IMR-90 (cell line): ENCODE measurements around the gene FAM47E. TPM values are rescaled to one million over a fixed set of nuclear protein-coding genes. Genes with fewer than 3 reads are reported as not detected.

ENCODE experiments used
- ATAC-seq: fragments of 200-7000 bp; cut with Tn5 transposase; 2 replicates; pipeline ENCODE4 v1.9.1; 2020; ENCODE audit warnings: low read depth, mild to moderate bottlenecking, moderate library complexity
- BruUV-seq: library from RNA; stranded (reverse); fragments of 400-500 nt; replicated peaks from 2 replicates; lab custom pipeline; 2021; lab: Mats Ljungman, UMichigan
- CTCF ChIA-PET: fragments of 300-600 bp; formaldehyde crosslinking; extraction: SDS; loops from one replicate; lab custom pipeline; 2021; ENCODE audit warnings: antibody characterized with exemption; lab: Yijun Ruan, JAX
- POLR2A ChIA-PET: fragments of 300-600 bp; sonication (Branson Sonifier 250); formaldehyde crosslinking; loops from one replicate; lab custom pipeline; 2022; ENCODE audit warnings: antibody characterized with exemption; ENCODE audit not compliant: unreplicated experiment; lab: Charles Lee
- DNase-seq: peaks from one replicate; pipeline ENCODE4 v3.0.0; 2013
- H2AFZ ChIP-seq: replicated peaks from 2 replicates; pipeline ENCODE3; 2013; ENCODE audit warnings: low read length, mild to moderate bottlenecking; ENCODE audit not compliant: poor library complexity
- H2AK5ac ChIP-seq: 2 replicates; pipeline ENCODE4 v1.6.1; 2013; ENCODE audit warnings: low read depth, low read length, inconsistent platforms
- H2AK9ac ChIP-seq: replicated peaks from 2 replicates; pipeline ENCODE3; 2013; ENCODE audit warnings: mild to moderate bottlenecking, low read depth, low read length, moderate library complexity; ENCODE audit not compliant: poor library complexity
- H2BK120ac ChIP-seq: 2 replicates; pipeline ENCODE4 v1.6.1; 2013; ENCODE audit warnings: low read depth, low read length, inconsistent platforms
- H2BK15ac ChIP-seq: 3 replicates; pipeline ENCODE4 v1.6.1; 2013; ENCODE audit warnings: low read depth, low read length, inconsistent platforms
- H2BK20ac ChIP-seq: 2 replicates; pipeline ENCODE4 v1.6.1; 2013; ENCODE audit warnings: low read depth, mild to moderate bottlenecking, inconsistent platforms, low read length, moderate library complexity
- H2BK5ac ChIP-seq: 2 replicates; pipeline ENCODE4 v1.6.1; 2013; ENCODE audit warnings: mild to moderate bottlenecking, low read depth, low read length, inconsistent platforms; ENCODE audit not compliant: poor library complexity, severe bottlenecking
- H3K14ac ChIP-seq: replicated peaks from 2 replicates; pipeline ENCODE4 v1.6.1; 2013; ENCODE audit warnings: low read depth, low read length, inconsistent platforms
- H3K18ac ChIP-seq: 2 replicates; pipeline ENCODE4 v1.6.1; 2013; ENCODE audit warnings: low read depth, low read length, control low read depth
- H3K23ac ChIP-seq: 2 replicates; pipeline ENCODE4 v1.6.1; 2013; ENCODE audit warnings: low read depth, low read length, inconsistent platforms
- H3K27ac ChIP-seq: 2 replicates; pipeline ENCODE4 v1.5.1; 2013; ENCODE audit warnings: mild to moderate bottlenecking, control low read depth, low read length; ENCODE audit not compliant: insufficient read depth
- H3K27me3 ChIP-seq: 2 replicates; pipeline ENCODE4 v1.6.1; 2013; ENCODE audit warnings: low read length; ENCODE audit not compliant: control insufficient read depth, insufficient read depth
- H3K36me3 ChIP-seq: 2 replicates; pipeline ENCODE4 v1.6.1; 2013; ENCODE audit warnings: low read length, mixed read lengths; ENCODE audit not compliant: control insufficient read depth, insufficient read depth
- H3K4ac ChIP-seq: 2 replicates; pipeline ENCODE4 v1.6.1; 2013; ENCODE audit warnings: low read depth, low read length, inconsistent platforms
- H3K4me1 ChIP-seq: 2 replicates; pipeline ENCODE4 v1.6.1; 2013; ENCODE audit warnings: low read length, mixed read lengths; ENCODE audit not compliant: control insufficient read depth, insufficient read depth
- H3K4me2 ChIP-seq: 2 replicates; pipeline ENCODE4 v1.6.1; 2013; ENCODE audit warnings: low read depth, mild to moderate bottlenecking, control low read depth, low read length, moderate library complexity
- H3K4me3 ChIP-seq: 2 replicates; pipeline ENCODE4 v1.5.1; 2013; ENCODE audit warnings: low read depth, mild to moderate bottlenecking, control low read depth, low read length, moderate library complexity; ENCODE audit not compliant: insufficient read depth
- H3K56ac ChIP-seq: 2 replicates; pipeline ENCODE4 v1.6.1; 2013; ENCODE audit warnings: low read length, inconsistent platforms; ENCODE audit not compliant: insufficient read depth; ENCODE audit errors: extremely low read depth
- H3K79me1 ChIP-seq, 2 experiments: 2 replicates each; pipeline ENCODE4 v1.6.1; 2013; ENCODE audit warnings: low read length in 2 of 2, inconsistent platforms in 1 of 2, low read depth in 1 of 2
- H3K9ac ChIP-seq: 2 replicates; pipeline ENCODE4 v1.6.1; 2013; ENCODE audit warnings: low read depth, low read length, control low read depth
- H3K9me1 ChIP-seq: 2 replicates; pipeline ENCODE4 v1.6.1; 2013; ENCODE audit warnings: low read length, inconsistent platforms; ENCODE audit not compliant: insufficient read depth
- H3K9me3 ChIP-seq: 2 replicates; pipeline ENCODE4 v1.6.1; 2013; ENCODE audit warnings: low read length; ENCODE audit not compliant: control insufficient read depth, insufficient read depth
- H4K20me1 ChIP-seq: 2 replicates; pipeline ENCODE4 v1.6.1; 2013; ENCODE audit warnings: low read length, inconsistent platforms; ENCODE audit not compliant: insufficient read depth
- H4K5ac ChIP-seq: 2 replicates; pipeline ENCODE4 v1.6.1; 2013; ENCODE audit warnings: mild to moderate bottlenecking, low read depth, low read length, control low read depth
- H4K8ac ChIP-seq, 2 experiments: 2 replicates each; pipeline ENCODE4 v1.6.1; 2013; ENCODE audit warnings: low read depth in 2 of 2, low read length in 2 of 2, control low read depth in 1 of 2, inconsistent platforms in 1 of 2
- H4K91ac ChIP-seq: 2 replicates; pipeline ENCODE4 v1.6.1; 2013; ENCODE audit warnings: low read depth, low read length, inconsistent platforms; ENCODE audit not compliant: insufficient read depth
- BHLHE40 ChIP-seq: fragments of 150-350 bp; IDR thresholded peaks from 2 replicates; pipeline ENCODE4 v1.6.1; 2016; ENCODE audit warnings: mild to moderate bottlenecking, low read depth, low read length
- NFE2L2 ChIP-seq: fragments of 150-350 bp; IDR thresholded peaks from 2 replicates; pipeline ENCODE4 v1.6.1; 2016; ENCODE audit warnings: low read depth, mild to moderate bottlenecking, low read length
- RFX5 ChIP-seq: IDR thresholded peaks from 2 replicates; pipeline ENCODE4 v1.8.0; 2012; ENCODE audit warnings: low read depth, mild to moderate bottlenecking, low read length, moderate library complexity
- SMC3 ChIP-seq: fragments of 150-350 bp; IDR thresholded peaks from 2 replicates; pipeline ENCODE4 v1.6.1; 2016; ENCODE audit warnings: low read depth, mild to moderate bottlenecking, antibody characterized with exemption, low read length, moderate library complexity
- WGBS, 2 experiments: methylation state at CpG; one replicate each; pipeline versions ENCODE4 v1.1.5 to v1.1.7; 2013; ENCODE audit warnings: missing lambda C conversion rate in 2 of 2; ENCODE audit not compliant: insufficient read length in 1 of 2; ENCODE audit errors: extremely low coverage in 2 of 2; 5-methylcytosine and 5-hydroxymethylcytosine counted together
- dilution Hi-C: fragments of 300-500 bp; cut with HindIII; formaldehyde crosslinking; loops from one replicate; pipeline ENCODE4 v1.14.3; 2018; ENCODE audit warnings: low sequenced_read_pairs; ENCODE audit not compliant: unreplicated experiment
- in situ Hi-C: fragments of 300-500 bp; cut with MboI; formaldehyde crosslinking; loops from 3 replicates; pipeline ENCODE4 v1.14.3; 2019; ENCODE audit warnings: low sequenced_read_pairs, inconsistent platforms, mixed read lengths
- intact Hi-C: fragments of 100-400 bp; cut with micrococcal nuclease; formaldehyde crosslinking; loops from 2 replicates; pipeline ENCODE4 v1.10.0; 2022
- polyA plus RNA-seq, 3 experiments: library from polyadenylated mRNA; depleted of rRNA; stranded (reverse); fragments of >200 nt; gene quantifications; 2 replicates each; pipeline ENCODE4 v1.2.3, GENCODE V29; 2012; ENCODE audit warnings: low replicate concordance in 1 of 3
- total RNA-seq: library from RNA; depleted of rRNA; stranded (reverse); fragments of >200 nt; gene quantifications from 2 replicates; pipeline ENCODE4 v1.2.3, GENCODE V29; 2012

FAM47E gene
- total and polyA plus RNA-seq, 2 of the 4 experiments (the other 2 are of a cell fraction), result 0.05 TPM; not detected in 1

- no peak overlapping the region for H3K9ac ChIP-seq
- intact Hi-C loops, result no loop called here
Measured at GRCh38 chr4:76234679-76235044, 16.9 kb upstream of the FAM47E start.

More at GRCh38 chr4:76234679-76235044, 16.9 kb upstream of the FAM47E start:
- no peak overlapping the region for H4K91ac ChIP-seq
- H3K4me3 ChIP-seq, result no peak overlapping the region
- H3K56ac ChIP-seq, result no peak overlapping the region
- no peaks in the 10 kb centered on the region for H3K4me1 ChIP-seq
- dilution Hi-C loops (no loop called here), in situ Hi-C loops (no loop called here)
- no peak overlapping the region for H2AK9ac ChIP-seq
- H3K79me1 ChIP-seq, result no peaks in the 10 kb centered on the region
- no peak overlapping the region for H3K4me2 ChIP-seq
- no peak overlapping the region for H2AFZ ChIP-seq
- no peak overlapping the region for H2BK5ac ChIP-seq
- no peak overlapping the region for H4K8ac ChIP-seq
- no peaks in the 10 kb centered on the region for H4K20me1 ChIP-seq
- H3K27me3 ChIP-seq, result peaks cover 4% of the 10 kb centered on the region
- ATAC-seq, result no peak
- ChIA-PET POLR2A (no interaction called here), CTCF (no interaction called here)
- H3K36me3 ChIP-seq, result no peaks in the 10 kb centered on the region
- no peak overlapping the region for H3K27ac ChIP-seq
- H3K4ac ChIP-seq, result no peak overlapping the region
- no TSS peak for BruUV-seq
- H2BK120ac ChIP-seq, result no peak overlapping the region
- no peak overlapping the region for H4K5ac ChIP-seq
- no peak for DNase-seq
- no peak overlapping the region for H3K23ac ChIP-seq
- no peak overlapping the region for H2BK15ac ChIP-seq
- TF ChIP-seq NFE2L2, result no peak
- no peak for TF ChIP-seq RFX5
- TF ChIP-seq SMC3, result no peak
- no peak for TF ChIP-seq BHLHE40
- H2BK20ac ChIP-seq, result no peak overlapping the region
- no peaks in the 10 kb centered on the region for H3K9me1 ChIP-seq
- H3K18ac ChIP-seq, result no peak overlapping the region
- no peak overlapping the region for H3K14ac ChIP-seq
- no peak overlapping the region for H2AK5ac ChIP-seq
- no peaks in the 10 kb centered on the region; the same call in none of the 2 replicates for H3K9me3 ChIP-seq
- 100% methylated on average over 3 of the region's 5 CpGs; no CpG with 5 or more reads in 1 of the 2 experiments for WGBS, 2 experiments
